H9 (cell line): ENCODE data around the gene CCDC178. TPM values are rescaled to one million over a fixed set of nuclear protein-coding genes. Genes with fewer than 3 reads are reported as not detected.

ENCODE experiments used
- DNase-seq: peaks from one replicate; pipeline ENCODE4 v3.0.0-alpha.2; 2017
- H2AFZ ChIP-seq: one replicate; pipeline ENCODE4 v1.6.1; 2013; ENCODE audit warnings: mild to moderate bottlenecking, low read length, control low read depth, moderate library complexity
- H2AK5ac ChIP-seq: 2 replicates; pipeline ENCODE4 v1.6.1; 2013; ENCODE audit warnings: low read length, control low read depth, mixed read lengths; ENCODE audit not compliant: insufficient read length
- H2BK120ac ChIP-seq: one replicate; pipeline ENCODE4 v1.6.1; 2013; ENCODE audit warnings: low read depth, mild to moderate bottlenecking, low read length, control low read depth, inconsistent platforms; ENCODE audit not compliant: poor library complexity, severe bottlenecking
- H2BK12ac ChIP-seq: 2 replicates; pipeline ENCODE4 v1.6.1; 2013; ENCODE audit warnings: low read length, control low read depth, mixed read lengths, low read depth; ENCODE audit not compliant: insufficient read length
- H2BK15ac ChIP-seq: 2 replicates; pipeline ENCODE4 v1.6.1; 2013; ENCODE audit warnings: low read depth, low read length, control low read depth
- H2BK20ac ChIP-seq: one replicate; pipeline ENCODE4 v1.6.1; 2013; ENCODE audit warnings: low read depth, mild to moderate bottlenecking, low read length, control low read depth, inconsistent platforms; ENCODE audit not compliant: poor library complexity, severe bottlenecking
- H2BK5ac ChIP-seq: 2 replicates; pipeline ENCODE4 v1.6.1; 2013; ENCODE audit warnings: low read length, control low read depth, mixed read lengths; ENCODE audit not compliant: insufficient read length
- H3K14ac ChIP-seq: 2 replicates; pipeline ENCODE4 v1.6.1; 2013; ENCODE audit warnings: low read length, control low read depth; ENCODE audit not compliant: insufficient read depth
- H3K18ac ChIP-seq: 2 replicates; pipeline ENCODE4 v1.6.1; 2013; ENCODE audit warnings: low read depth, mild to moderate bottlenecking, mixed read lengths, low read length, control low read depth; ENCODE audit not compliant: insufficient read length
- H3K23ac ChIP-seq: 2 replicates; pipeline ENCODE4 v1.6.1; 2013; ENCODE audit warnings: low read length, control low read depth, mixed read lengths, low read depth; ENCODE audit not compliant: insufficient read length
- H3K23me2 ChIP-seq: 2 replicates; pipeline ENCODE4 v1.6.1; 2013; ENCODE audit warnings: low read depth, mild to moderate bottlenecking, mixed read lengths, low read length, control low read depth; ENCODE audit not compliant: insufficient read length, poor library complexity, severe bottlenecking
- H3K27ac ChIP-seq: 2 replicates; pipeline ENCODE4 v1.5.1; 2013; ENCODE audit warnings: low read length, control low read depth, mixed read lengths, low read depth; ENCODE audit not compliant: insufficient read length
- H3K27me3 ChIP-seq: 2 replicates; pipeline ENCODE4 v1.6.1; 2013; ENCODE audit warnings: low read length, control low read depth, inconsistent platforms; ENCODE audit not compliant: insufficient read depth
- H3K4ac ChIP-seq: 2 replicates; pipeline ENCODE4 v1.6.1; 2013; ENCODE audit warnings: low read depth, mild to moderate bottlenecking, control low read depth, inconsistent platforms, low read length, moderate library complexity
- H3K4me1 ChIP-seq: 2 replicates; pipeline ENCODE4 v1.6.1; 2013; ENCODE audit warnings: low read length, control low read depth, inconsistent platforms; ENCODE audit not compliant: insufficient read depth
- H3K4me2 ChIP-seq: 2 replicates; pipeline ENCODE4 v1.6.1; 2013; ENCODE audit warnings: low read length, control low read depth, mixed read lengths; ENCODE audit not compliant: insufficient read length, insufficient read depth
- H3K56ac ChIP-seq: 2 replicates; pipeline ENCODE4 v1.6.1; 2013; ENCODE audit warnings: low read depth, mild to moderate bottlenecking, mixed read lengths, low read length, control low read depth; ENCODE audit not compliant: insufficient read length
- H3K79me1 ChIP-seq: 2 replicates; pipeline ENCODE4 v1.6.1; 2013; ENCODE audit warnings: low read depth, mild to moderate bottlenecking, moderate library complexity, low read length, control low read depth, inconsistent platforms; ENCODE audit not compliant: insufficient read depth, poor library complexity, severe bottlenecking
- H3K79me2 ChIP-seq: 2 replicates; pipeline ENCODE4 v1.6.1; 2013; ENCODE audit warnings: low read length, control low read depth, inconsistent platforms; ENCODE audit not compliant: insufficient read depth
- H3K9ac ChIP-seq: 2 replicates; pipeline ENCODE4 v1.6.1; 2013; ENCODE audit warnings: low read length, control low read depth, mixed read lengths; ENCODE audit not compliant: insufficient read length; ENCODE audit errors: extremely low read depth
- H3K9me3 ChIP-seq: one replicate; pipeline ENCODE4 v1.6.1; 2013; ENCODE audit warnings: low read depth, low read length, inconsistent platforms; ENCODE audit not compliant: control insufficient read depth
- H3T11ph ChIP-seq: one replicate; pipeline ENCODE4 v1.6.1; 2013; ENCODE audit warnings: mild to moderate bottlenecking, low read length, control low read depth, inconsistent platforms
- H4K20me1 ChIP-seq: one replicate; pipeline ENCODE4 v1.6.1; 2013; ENCODE audit not compliant: control insufficient read depth, insufficient read length, insufficient read depth
- H4K5ac ChIP-seq: 2 replicates; pipeline ENCODE4 v1.6.1; 2013; ENCODE audit warnings: low read depth, mild to moderate bottlenecking, mixed read lengths, low read length, control low read depth; ENCODE audit not compliant: insufficient read length
- H4K8ac ChIP-seq: replicated peaks from 2 replicates; pipeline ENCODE4 v1.6.1; 2013; ENCODE audit warnings: low read length, control low read depth, mixed read lengths, low read depth; ENCODE audit not compliant: insufficient read length
- H4K91ac ChIP-seq: 2 replicates; pipeline ENCODE4 v1.6.1; 2013; ENCODE audit warnings: low read depth, mild to moderate bottlenecking, moderate library complexity, mixed read lengths, low read length, control low read depth; ENCODE audit not compliant: insufficient read length
- H3K27ac Mint-ChIP-seq, 3 experiments: 2 replicates in 2 of 3; 3 replicates in 1 of 3; pipeline ENCODE4 v1.8.0; 2020 to 2021; ENCODE audit warnings: mixed read lengths in 3 of 3, mild to moderate bottlenecking in 1 of 3, moderate library complexity in 1 of 3
- H3K27me3 Mint-ChIP-seq: 2 replicates; pipeline ENCODE4 v1.8.0; 2021; ENCODE audit warnings: low read depth, mild to moderate bottlenecking, moderate library complexity, mixed read lengths
- H3K36me3 Mint-ChIP-seq, 3 experiments: 2 replicates in 2 of 3; 3 replicates in 1 of 3; pipeline ENCODE4 v1.8.0; 2020 to 2021; ENCODE audit warnings: low read depth in 3 of 3, mixed read lengths in 3 of 3; ENCODE audit not compliant: insufficient read depth in 1 of 3
- H3K4me1 Mint-ChIP-seq, 2 experiments: 2 replicates each; pipeline ENCODE4 v1.8.0; 2020; ENCODE audit warnings: mixed read lengths in 2 of 2
- H3K4me3 Mint-ChIP-seq, 2 experiments: 2 replicates in 1 of 2; 3 replicates in 1 of 2; pipeline ENCODE4 v1.8.0; 2020 to 2021; ENCODE audit warnings: mild to moderate bottlenecking in 2 of 2, mixed read lengths in 2 of 2, moderate library complexity in 1 of 2
- H3K9me3 Mint-ChIP-seq, 2 experiments: 2 replicates in 1 of 2; 3 replicates in 1 of 2; pipeline ENCODE4 v1.8.0; 2020; ENCODE audit warnings: mild to moderate bottlenecking in 2 of 2, mixed read lengths in 2 of 2, moderate library complexity in 1 of 2
- WGBS: extraction: QIAGEN DNeasy Blood & Tissue Kit; methylation state at CpG from one replicate; pipeline ENCODE4 v1.1.7; 2013; ENCODE audit warnings: missing lambda C conversion rate, low lambda C conversion rate, mixed read lengths; ENCODE audit not compliant: insufficient read length; ENCODE audit errors: extremely low coverage; 5-methylcytosine and 5-hydroxymethylcytosine counted together
- total RNA-seq: library from RNA; stranded (reverse); gene quantifications from 2 replicates; pipeline ENCODE4 v1.2.1, GENCODE V29; 2021
- TF ChIP-seq, protein P1 (sequence below): fragments of 200-600 bp; sonication (generic); conservative IDR thresholded peaks from 3 replicates; pipeline ENCODE4 v1.8.0; 2021; ENCODE audit warnings: antibody characterized with exemption, mild to moderate bottlenecking

The CCDC178 gene
- total RNA-seq, 1 experiment from 2014 or later = not detected

GRCh38 chr18:33123862-33124518, 316.5 kb downstream of the CCDC178 start:
- WGBS = no CpG with 5 or more reads among the region's 7 CpGs

More at GRCh38 chr18:33123862-33124518, 316.5 kb downstream of the CCDC178 start:
- no peaks in the 10 kb centered on the region for H3K23me2 ChIP-seq
- H3K79me1 ChIP-seq = no peaks in the 10 kb centered on the region
- no peak overlapping the region for H3K27ac Mint-ChIP-seq
- no peak overlapping the region for H3K4me2 ChIP-seq
- no peak overlapping the region for H3K23ac ChIP-seq
- no peak overlapping the region for H3K4ac ChIP-seq
- TF ChIP-seq, protein P1, sequence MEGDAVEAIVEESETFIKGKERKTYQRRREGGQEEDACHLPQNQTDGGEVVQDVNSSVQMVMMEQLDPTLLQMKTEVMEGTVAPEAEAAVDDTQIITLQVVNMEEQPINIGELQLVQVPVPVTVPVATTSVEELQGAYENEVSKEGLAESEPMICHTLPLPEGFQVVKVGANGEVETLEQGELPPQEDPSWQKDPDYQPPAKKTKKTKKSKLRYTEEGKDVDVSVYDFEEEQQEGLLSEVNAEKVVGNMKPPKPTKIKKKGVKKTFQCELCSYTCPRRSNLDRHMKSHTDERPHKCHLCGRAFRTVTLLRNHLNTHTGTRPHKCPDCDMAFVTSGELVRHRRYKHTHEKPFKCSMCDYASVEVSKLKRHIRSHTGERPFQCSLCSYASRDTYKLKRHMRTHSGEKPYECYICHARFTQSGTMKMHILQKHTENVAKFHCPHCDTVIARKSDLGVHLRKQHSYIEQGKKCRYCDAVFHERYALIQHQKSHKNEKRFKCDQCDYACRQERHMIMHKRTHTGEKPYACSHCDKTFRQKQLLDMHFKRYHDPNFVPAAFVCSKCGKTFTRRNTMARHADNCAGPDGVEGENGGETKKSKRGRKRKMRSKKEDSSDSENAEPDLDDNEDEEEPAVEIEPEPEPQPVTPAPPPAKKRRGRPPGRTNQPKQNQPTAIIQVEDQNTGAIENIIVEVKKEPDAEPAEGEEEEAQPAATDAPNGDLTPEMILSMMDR = no peak
- no peaks in the 10 kb centered on the region for H4K20me1 ChIP-seq
- H3K79me2 ChIP-seq = no peaks in the 10 kb centered on the region
- H3T11ph ChIP-seq = no peak overlapping the region
- H3K56ac ChIP-seq = no peak overlapping the region
- no peak overlapping the region for H2BK120ac ChIP-seq
- H3K4me3 Mint-ChIP-seq = no peak overlapping the region
- no peak overlapping the region for H2BK15ac ChIP-seq
- no peaks in the 10 kb centered on the region for H3K27me3 ChIP-seq
- no peak overlapping the region for H2BK12ac ChIP-seq
- no peak overlapping the region for H2BK5ac ChIP-seq
- H4K8ac ChIP-seq = no peak overlapping the region
- H3K9me3 ChIP-seq = no peaks in the 10 kb centered on the region
- H3K27me3 Mint-ChIP-seq = no peaks in the 10 kb centered on the region; the same call in 1 of the 2 replicates
- no peak overlapping the region for H2AK5ac ChIP-seq
- no peak overlapping the region for H4K91ac ChIP-seq
- H3K4me1 ChIP-seq = no peaks in the 10 kb centered on the region
- DNase-seq = no peak
- H3K27ac ChIP-seq = no peak overlapping the region
- H3K9ac ChIP-seq = no peak overlapping the region
- H2BK20ac ChIP-seq = no peak overlapping the region
- no peak overlapping the region for H4K5ac ChIP-seq
- H2AFZ ChIP-seq = no peak overlapping the region
- H3K9me3 Mint-ChIP-seq = no peaks in the 10 kb centered on the region; a peak in 1 of 5 replicates
- no peak overlapping the region for H3K14ac ChIP-seq
- H3K18ac ChIP-seq = no peak overlapping the region
- no peaks in the 10 kb centered on the region for H3K36me3 Mint-ChIP-seq
- no peaks in the 10 kb centered on the region for H3K4me1 Mint-ChIP-seq
